ENCODE data around the gene DEGS1.
"Not testable (repeated sequence)": the region's sequence is repeated elsewhere in the genome, so short reads cannot be mapped to it uniquely, and the experiment has no call there.

The DEGS1 gene

GRCh38 chr1:224181453-224181810 lies 1.6 kb upstream of the DEGS1 start:
- DNase-seq (ENCODE audit: low read depth), result no peak

GRCh38 chr1:224182057-224182865 lies 779 bp upstream of the DEGS1 start:
- no peak for DNase-seq (ENCODE audit: low read depth)

GRCh38 chr1:224183591-224184312 lies 712 bp downstream of the DEGS1 start:
- DNase-seq (ENCODE audit: low read depth), result peak; percentile 62

- no peak for DNase-seq (ENCODE audit: low read depth)
These were observed 2.2 kb downstream of the DEGS1 start for GRCh38 chr1:224185208-224185607.

- DNase-seq (ENCODE audit: low read depth), result no peak
These were observed 5.2 kb downstream of the DEGS1 start for GRCh38 chr1:224188286-224188685.

GRCh38 chr1:224189561-224189960 lies 6.5 kb downstream of the DEGS1 start:
- no peak for DNase-seq (ENCODE audit: low read depth)

GRCh38 chr1:224192082-224192788 lies 9.2 kb downstream of the DEGS1 start:
- DNase-seq (ENCODE audit: low read depth), result no peak

- DNase-seq (ENCODE audit: low read depth), result no peak
These were observed 10.4 kb downstream of the DEGS1 start for GRCh38 chr1:224193319-224193966.

- no peak for DNase-seq (ENCODE audit: low read depth)
These were observed 14.0 kb downstream of the DEGS1 start for GRCh38 chr1:224196813-224197600.

- DNase-seq (ENCODE audit: low read depth), result no peak
These were observed 15.5 kb downstream of the DEGS1 start for GRCh38 chr1:224198572-224198971.

GRCh38 chr1:224199679-224200078 lies 16.6 kb downstream of the DEGS1 start:
- no peak for DNase-seq (ENCODE audit: low read depth)

- DNase-seq (ENCODE audit: low read depth), result peak; percentile 55
These were observed 18.3 kb downstream of the DEGS1 start for GRCh38 chr1:224201383-224201782.

GRCh38 chr1:224201853-224202252 lies 18.8 kb downstream of the DEGS1 start:
- DNase-seq (ENCODE audit: low read depth), result no peak

GRCh38 chr1:224203243-224204016 lies 20.4 kb downstream of the DEGS1 start:
- peak; percentile 76 for DNase-seq (ENCODE audit: low read depth)

GRCh38 chr1:224205438-224205840 lies 22.4 kb downstream of the DEGS1 start:
- peak; percentile 73 for DNase-seq (ENCODE audit: low read depth)

GRCh38 chr1:224205931-224206538 lies 23.0 kb downstream of the DEGS1 start:
- not testable (repeated sequence) for DNase-seq (ENCODE audit: low read depth)

GRCh38 chr1:224211206-224211962 lies 28.3 kb downstream of the DEGS1 start:
- DNase-seq (ENCODE audit: low read depth), result peak; percentile 74

- DNase-seq (ENCODE audit: low read depth), result no peak
These were observed 29.6 kb downstream of the DEGS1 start for GRCh38 chr1:224212618-224213061.

- DNase-seq (ENCODE audit: low read depth), result no peak
These were observed 30.5 kb downstream of the DEGS1 start for GRCh38 chr1:224213438-224214119.
